ENCODE data around the gene MOV10L1. TPM values are rescaled to one million over a fixed set of nuclear protein-coding genes. Genes with fewer than 3 reads are reported as not detected.

MOV10L1 gene
- total RNA-seq, 3 donors from 2014 or later, result 0.29 to 1.0 (median 0.49) TPM

GRCh38 chr22:50148166-50148500 lies 58.3 kb downstream of the MOV10L1 start:
- TF ChIP-seq, protein P1, sequence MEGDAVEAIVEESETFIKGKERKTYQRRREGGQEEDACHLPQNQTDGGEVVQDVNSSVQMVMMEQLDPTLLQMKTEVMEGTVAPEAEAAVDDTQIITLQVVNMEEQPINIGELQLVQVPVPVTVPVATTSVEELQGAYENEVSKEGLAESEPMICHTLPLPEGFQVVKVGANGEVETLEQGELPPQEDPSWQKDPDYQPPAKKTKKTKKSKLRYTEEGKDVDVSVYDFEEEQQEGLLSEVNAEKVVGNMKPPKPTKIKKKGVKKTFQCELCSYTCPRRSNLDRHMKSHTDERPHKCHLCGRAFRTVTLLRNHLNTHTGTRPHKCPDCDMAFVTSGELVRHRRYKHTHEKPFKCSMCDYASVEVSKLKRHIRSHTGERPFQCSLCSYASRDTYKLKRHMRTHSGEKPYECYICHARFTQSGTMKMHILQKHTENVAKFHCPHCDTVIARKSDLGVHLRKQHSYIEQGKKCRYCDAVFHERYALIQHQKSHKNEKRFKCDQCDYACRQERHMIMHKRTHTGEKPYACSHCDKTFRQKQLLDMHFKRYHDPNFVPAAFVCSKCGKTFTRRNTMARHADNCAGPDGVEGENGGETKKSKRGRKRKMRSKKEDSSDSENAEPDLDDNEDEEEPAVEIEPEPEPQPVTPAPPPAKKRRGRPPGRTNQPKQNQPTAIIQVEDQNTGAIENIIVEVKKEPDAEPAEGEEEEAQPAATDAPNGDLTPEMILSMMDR (IDR thresholded peaks at IDR 0.05), result no peak
- Histone ChIP-seq H3K9me3 (no peaks in the 10 kb centered on the region), H3K4me1 (ENCODE audit: low read depth) (no peaks in the 10 kb centered on the region), H3K36me3 (ENCODE audit: low read depth) (no peaks in the 10 kb centered on the region), H3K4me3 (no peak overlapping the region)
- intact Hi-C loops (cut with DNase I, micrococcal nuclease), result loop anchor here (5.0 kb wide), 1 partner anchor 64 kb away; no protein-coding TSS in a partner anchor
- ATAC-seq, result no peak
- DNase-seq, result no peak

DNA sequence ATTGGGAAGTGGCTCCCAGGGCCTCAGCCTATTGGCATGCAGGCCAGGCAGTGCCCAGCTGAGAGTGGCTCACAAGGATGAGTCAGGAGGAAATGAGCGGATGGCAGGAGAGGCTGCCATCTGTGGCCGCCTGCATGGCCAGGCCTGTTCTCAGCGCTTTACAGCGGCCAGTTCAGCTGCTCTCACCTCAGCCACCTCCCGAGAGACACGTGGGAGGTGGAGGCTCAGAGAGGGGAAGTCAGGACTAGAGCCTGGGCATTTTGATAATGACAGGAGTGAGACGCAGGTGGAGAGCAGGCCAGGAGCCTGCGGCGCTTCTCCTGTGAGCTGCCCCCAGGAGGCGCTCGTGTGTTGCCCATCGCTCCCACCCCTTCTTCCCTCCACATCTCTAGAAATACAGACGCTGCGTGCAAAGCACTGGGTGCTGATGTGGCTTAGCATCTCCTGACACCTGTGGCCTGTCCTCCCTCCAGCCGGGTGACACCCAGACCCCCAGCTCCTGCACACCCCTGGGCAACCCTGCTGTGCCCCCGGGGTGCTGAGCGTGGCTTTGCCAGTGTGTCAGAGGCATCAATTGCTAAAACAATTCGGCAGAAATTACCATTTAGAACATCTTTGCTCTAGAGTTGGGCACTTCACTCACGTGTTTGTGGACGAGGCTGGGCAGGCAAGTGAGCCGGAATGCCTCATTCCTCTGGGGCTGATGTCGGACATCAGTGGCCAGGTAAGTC lies 59.4 kb downstream of the MOV10L1 start:
- no peaks in the 10 kb centered on the region for H3K4me1 ChIP-seq (ENCODE audit: low read depth)
- TF ChIP-seq, protein P1 (IDR thresholded peaks at IDR 0.05), result peak; percentile 81
- ATAC-seq, result peak; percentile 92

DNA sequence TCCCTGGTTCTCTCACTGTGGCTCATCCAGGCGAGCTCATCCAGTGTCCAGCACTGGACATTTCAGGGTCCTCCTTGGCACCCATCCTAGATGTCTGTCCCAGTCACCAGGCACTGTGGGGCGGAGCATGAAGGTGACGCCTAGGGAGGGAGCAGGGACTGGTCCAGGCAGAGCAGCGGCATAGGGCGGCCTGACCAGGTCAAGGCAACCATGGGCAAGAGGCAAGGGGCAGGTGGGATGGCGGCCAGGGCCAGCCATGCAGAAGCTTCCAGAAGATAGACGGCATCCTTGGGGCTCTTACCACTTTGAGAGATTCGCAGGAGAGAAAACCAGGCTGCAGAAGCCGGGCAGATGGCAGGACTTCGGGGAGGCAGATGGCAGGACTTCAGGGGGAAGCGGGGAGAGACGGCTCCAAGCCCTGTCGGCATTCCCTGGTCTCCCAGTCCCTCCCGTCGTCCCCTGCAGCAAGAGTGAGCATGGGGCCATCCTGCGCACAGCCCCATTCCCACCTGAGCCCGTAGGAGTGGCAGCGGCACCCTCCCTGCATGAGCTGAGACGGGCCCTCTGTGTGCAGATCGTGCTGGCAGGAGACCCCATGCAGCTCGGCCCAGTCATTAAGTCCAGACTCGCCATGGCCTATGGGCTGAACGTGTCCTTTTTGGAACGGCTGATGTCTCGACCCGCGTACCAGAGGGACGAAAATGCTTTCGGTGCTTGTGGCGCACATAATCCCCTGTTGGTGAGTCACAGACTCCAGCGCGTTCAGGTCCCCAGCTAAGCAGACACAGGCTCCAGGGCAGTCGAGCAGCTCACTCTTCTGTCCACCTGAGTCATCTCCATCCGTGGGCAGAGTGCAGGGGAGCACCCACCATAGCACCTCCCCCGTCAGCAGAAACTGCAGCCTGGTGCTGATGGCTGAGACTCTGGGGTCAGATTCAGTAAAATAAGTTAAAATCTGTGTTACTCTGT lies 60.6 kb downstream of the MOV10L1 start:
- Histone ChIP-seq H3K9me3 (no peaks in the 10 kb centered on the region), H3K4me3 (no peak overlapping the region), H3K4me1 (ENCODE audit: low read depth) (no peaks in the 10 kb centered on the region), H3K36me3 (ENCODE audit: low read depth) (no peaks in the 10 kb centered on the region)
- no peak for DNase-seq
- intact Hi-C loops (cut with DNase I, micrococcal nuclease), result no loop called here
- ATAC-seq, result no peak
- TF ChIP-seq, protein P1 (IDR thresholded peaks at IDR 0.05), result no peak

More for the DNA sequence above, 59.4 kb downstream of the MOV10L1 start:
- DNase-seq, result peak; percentile 73 to 79 (median 75)
- no peaks in the 10 kb centered on the region for H3K9me3 ChIP-seq
- H3K36me3 ChIP-seq (ENCODE audit: low read depth), result no peaks in the 10 kb centered on the region
- H3K4me3 ChIP-seq, result no peak overlapping the region
- intact Hi-C loops (cut with DNase I, micrococcal nuclease), result loop anchor here (5.0 kb wide), 1 partner anchor 63 kb away; no protein-coding TSS in a partner anchor

GRCh38 chr22:50151571-50152537 lies 62.0 kb downstream of the MOV10L1 start:
- intact Hi-C loops (cut with DNase I, micrococcal nuclease), result no loop called here
- TF ChIP-seq, protein P1 (IDR thresholded peaks at IDR 0.05), result no peak
- ATAC-seq (no peak), DNase-seq (no peak)
- Histone ChIP-seq H3K4me1 (ENCODE audit: low read depth) (no peaks in the 10 kb centered on the region), H3K36me3 (ENCODE audit: low read depth) (no peaks in the 10 kb centered on the region), H3K4me3 (no peak overlapping the region), H3K9me3 (no peaks in the 10 kb centered on the region)
